ENCODE measurements around the gene ISCU. TPM values are rescaled to one million over a fixed set of nuclear protein-coding genes. Genes with fewer than 3 reads are reported as not detected.

Gene ISCU
- total RNA-seq, 4 donors from 2014 or later = 207 to 257 (median 242) TPM

- no peaks in the 10 kb centered on the region for H3K9me3 ChIP-seq
- intact Hi-C loops (cut with DNase I) = no loop called here
- no peak for DNase-seq (ENCODE audit: extremely low spot score)
- 36% methylated on average over 19 of the region's 21 CpGs for WGBS
- no peaks in the 10 kb centered on the region for H3K36me3 ChIP-seq
- H3K4me3 ChIP-seq = no peak overlapping the region
- no peak overlapping the region for H3K27ac ChIP-seq (replicated peaks in 1 of 4)
- H3K27me3 ChIP-seq = peaks cover 0 to 14% (median 0%) of the 10 kb centered on the region in 4 donors
- H3K4me1 ChIP-seq = peaks cover 6 to 29% (median 14%) of the 10 kb centered on the region in 4 donors
- TF ChIP-seq POLR2A (IDR thresholded peaks at IDR 0.05; ENCODE audit: low read depth) (no peak), CTCF (IDR thresholded peaks at IDR 0.05) (no peak), EP300 (IDR thresholded peaks at IDR 0.05) (no peak), POLR2AphosphoS5 (IDR thresholded peaks at IDR 0.05) (peak; percentile 55 to 66)
Measured at GRCh38 chr12:108609537-108610335, 47.3 kb downstream of the ISCU start.

DNA sequence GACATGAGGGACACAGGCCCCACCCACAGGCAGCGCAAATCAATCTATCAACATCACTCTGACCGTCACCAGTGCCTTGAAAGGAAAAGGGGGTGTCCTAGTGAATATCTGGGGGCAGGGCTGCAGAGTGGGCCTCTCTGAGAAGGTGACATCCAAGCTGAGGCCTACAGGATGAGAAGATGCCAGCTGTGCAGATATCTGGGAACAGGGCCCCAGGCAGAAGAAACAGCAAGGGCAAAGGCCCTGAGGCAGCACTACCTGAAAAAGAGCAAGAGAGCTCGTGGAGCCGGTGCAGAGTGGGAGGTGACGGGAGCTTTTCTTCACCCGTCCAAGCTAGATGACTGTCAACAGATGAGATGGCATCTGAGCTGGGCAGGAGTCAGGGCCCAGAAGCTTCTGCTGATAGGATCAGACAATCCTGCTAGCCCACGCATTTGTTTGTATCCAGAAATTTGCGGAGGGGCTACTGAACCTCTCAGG is 48.0 kb downstream of the ISCU start:
- no peak overlapping the region for H3K27ac ChIP-seq (replicated peaks in 1 of 4)
- H3K4me3 ChIP-seq = no peak overlapping the region
- peaks cover 0 to 14% (median 0%) of the 10 kb centered on the region in 4 donors for H3K27me3 ChIP-seq
- no peak for DNase-seq (ENCODE audit: extremely low spot score)
- no peaks in the 10 kb centered on the region for H3K36me3 ChIP-seq
- intact Hi-C loops (cut with DNase I) = no loop called here
- 93% methylated on average over 8 of the region's 8 CpGs for WGBS
- H3K4me1 ChIP-seq = peaks cover 6 to 29% (median 14%) of the 10 kb centered on the region in 4 donors
- TF ChIP-seq POLR2A (IDR thresholded peaks at IDR 0.05; ENCODE audit: low read depth) = no peak
- TF ChIP-seq CTCF (IDR thresholded peaks at IDR 0.05) = no peak
- no peak for TF ChIP-seq POLR2AphosphoS5 (IDR thresholded peaks at IDR 0.05)
- TF ChIP-seq EP300 (IDR thresholded peaks at IDR 0.05) = no peak
- H3K9me3 ChIP-seq = no peaks in the 10 kb centered on the region

- DNase-seq (ENCODE audit: extremely low spot score) = no peak
- Histone ChIP-seq H3K27me3 (peaks cover 0 to 14% (median 0%) of the 10 kb centered on the region in 4 donors), H3K27ac (replicated peaks in 1 of 4) (no peak overlapping the region), H3K36me3 (no peaks in the 10 kb centered on the region), H3K4me1 (peaks cover 6 to 29% (median 14%) of the 10 kb centered on the region in 4 donors), H3K9me3 (peaks cover 0 to 3% (median 0%) of the 10 kb centered on the region in 4 donors), H3K4me3 (no peak overlapping the region)
- TF ChIP-seq POLR2A (IDR thresholded peaks at IDR 0.05; ENCODE audit: low read depth) = no peak
- intact Hi-C loops (cut with DNase I) = no loop called here
- WGBS = 84% methylated on average over 14 of the region's 15 CpGs
Measured at GRCh38 chr12:108610856-108611605, 48.6 kb downstream of the ISCU start.

DNA sequence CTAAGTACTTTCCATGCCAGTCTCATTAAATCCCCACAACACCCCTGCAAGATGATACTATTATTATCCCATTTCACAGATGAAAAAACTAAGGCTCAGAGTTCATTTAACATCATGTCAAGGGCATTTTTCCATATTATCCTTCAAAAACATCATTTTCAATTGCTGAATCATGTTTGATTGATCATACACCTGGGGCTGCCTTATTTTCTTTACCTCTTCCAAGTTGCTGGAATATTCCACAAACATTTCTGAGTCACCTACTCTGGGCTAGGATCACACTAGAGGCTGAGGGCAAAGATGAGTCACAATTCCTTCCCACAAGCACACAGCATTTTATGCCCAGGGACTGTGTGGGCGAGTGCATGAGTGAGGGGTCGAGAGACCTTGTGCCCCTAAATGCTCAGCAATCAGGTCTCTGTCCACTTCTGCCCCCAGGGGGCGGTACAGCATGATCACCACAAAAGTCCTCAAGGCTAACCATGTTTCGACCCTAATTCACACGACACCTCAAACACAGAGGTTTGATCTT is 49.6 kb downstream of the ISCU start:
- Histone ChIP-seq H3K9me3 (peaks cover 0 to 4% (median 0%) of the 10 kb centered on the region in 4 donors), H3K4me3 (no peak overlapping the region), H3K4me1 (peaks cover 6 to 29% (median 14%) of the 10 kb centered on the region in 4 donors), H3K27ac (replicated peaks in 1 of 4) (no peak overlapping the region), H3K36me3 (no peaks in the 10 kb centered on the region), H3K27me3 (peaks cover 0 to 14% (median 0%) of the 10 kb centered on the region in 4 donors)
- no peak for DNase-seq (ENCODE audit: extremely low spot score)
- 55% methylated on average over 5 of the region's 5 CpGs for WGBS
- TF ChIP-seq POLR2A (IDR thresholded peaks at IDR 0.05; ENCODE audit: low read depth) (no peak), CTCF (IDR thresholded peaks at IDR 0.05) (peak; percentile 31 to 46 (median 42))
- intact Hi-C loops (cut with DNase I) = no loop called here

Data from esophagus muscularis mucosa (tissue), 4 donors.